Liver (tissue), 3 donors: ENCODE results near the gene DPT.

Experiments used
- ATF3 ChIP-seq: IDR thresholded peaks from 2 replicates; pipeline ENCODE4 v1.6.1; 2016; ENCODE audit warnings: antibody characterized with exemption
- FOXA1 ChIP-seq: IDR thresholded peaks from 2 replicates; pipeline ENCODE4 v1.6.1; 2016; ENCODE audit warnings: antibody characterized with exemption
- FOXA2 ChIP-seq: IDR thresholded peaks from 2 replicates; pipeline ENCODE4 v1.6.1; 2016; ENCODE audit warnings: antibody characterized with exemption
- GABPA ChIP-seq, 2 donors: IDR thresholded peaks in 1 of 2; conservative IDR thresholded peaks in 1 of 2; 2 replicates each; pipeline ENCODE4 v1.6.1; 2016; ENCODE audit warnings: antibody characterized with exemption in 2 of 2, mild to moderate bottlenecking in 1 of 2, moderate library complexity in 1 of 2
- NR2F2 ChIP-seq: IDR thresholded peaks from 2 replicates; pipeline ENCODE4 v1.6.1; 2016; ENCODE audit warnings: antibody characterized with exemption
- TAF1 ChIP-seq: conservative IDR thresholded peaks from 2 replicates; pipeline ENCODE4 v1.6.1; 2016; ENCODE audit warnings: antibody characterized with exemption, mild to moderate bottlenecking
- YY1 ChIP-seq: IDR thresholded peaks from 2 replicates; pipeline ENCODE4 v1.6.1; 2016; ENCODE audit warnings: antibody characterized with exemption, mild to moderate bottlenecking
- ZBTB33 ChIP-seq: IDR thresholded peaks from 2 replicates; pipeline ENCODE4 v1.6.1; 2016; ENCODE audit warnings: antibody characterized with exemption
- TF ChIP-seq, protein P1 (sequence below): IDR thresholded peaks from 2 replicates; pipeline ENCODE4 v1.6.1; 2016; ENCODE audit warnings: antibody characterized with exemption, mild to moderate bottlenecking
- TF ChIP-seq, protein P2 (sequence below): fragments of 150-350 bp; IDR thresholded peaks from 2 replicates; pipeline ENCODE4 v1.5.1; 2017; ENCODE audit warnings: improper control_type of control experiment, low read depth, low read length; ENCODE audit not compliant: missing input control
- TF ChIP-seq, protein P3 (sequence below): IDR thresholded peaks from 2 replicates; pipeline ENCODE4 v1.6.1; 2016; ENCODE audit warnings: antibody characterized with exemption
- donor health status: healthy.
- donor health status: healthy.

- TF ChIP-seq, protein P1, sequence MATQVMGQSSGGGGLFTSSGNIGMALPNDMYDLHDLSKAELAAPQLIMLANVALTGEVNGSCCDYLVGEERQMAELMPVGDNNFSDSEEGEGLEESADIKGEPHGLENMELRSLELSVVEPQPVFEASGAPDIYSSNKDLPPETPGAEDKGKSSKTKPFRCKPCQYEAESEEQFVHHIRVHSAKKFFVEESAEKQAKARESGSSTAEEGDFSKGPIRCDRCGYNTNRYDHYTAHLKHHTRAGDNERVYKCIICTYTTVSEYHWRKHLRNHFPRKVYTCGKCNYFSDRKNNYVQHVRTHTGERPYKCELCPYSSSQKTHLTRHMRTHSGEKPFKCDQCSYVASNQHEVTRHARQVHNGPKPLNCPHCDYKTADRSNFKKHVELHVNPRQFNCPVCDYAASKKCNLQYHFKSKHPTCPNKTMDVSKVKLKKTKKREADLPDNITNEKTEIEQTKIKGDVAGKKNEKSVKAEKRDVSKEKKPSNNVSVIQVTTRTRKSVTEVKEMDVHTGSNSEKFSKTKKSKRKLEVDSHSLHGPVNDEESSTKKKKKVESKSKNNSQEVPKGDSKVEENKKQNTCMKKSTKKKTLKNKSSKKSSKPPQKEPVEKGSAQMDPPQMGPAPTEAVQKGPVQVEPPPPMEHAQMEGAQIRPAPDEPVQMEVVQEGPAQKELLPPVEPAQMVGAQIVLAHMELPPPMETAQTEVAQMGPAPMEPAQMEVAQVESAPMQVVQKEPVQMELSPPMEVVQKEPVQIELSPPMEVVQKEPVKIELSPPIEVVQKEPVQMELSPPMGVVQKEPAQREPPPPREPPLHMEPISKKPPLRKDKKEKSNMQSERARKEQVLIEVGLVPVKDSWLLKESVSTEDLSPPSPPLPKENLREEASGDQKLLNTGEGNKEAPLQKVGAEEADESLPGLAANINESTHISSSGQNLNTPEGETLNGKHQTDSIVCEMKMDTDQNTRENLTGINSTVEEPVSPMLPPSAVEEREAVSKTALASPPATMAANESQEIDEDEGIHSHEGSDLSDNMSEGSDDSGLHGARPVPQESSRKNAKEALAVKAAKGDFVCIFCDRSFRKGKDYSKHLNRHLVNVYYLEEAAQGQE, result no peak
- TF ChIP-seq NR2F2, result no peak
- no peak for TF ChIP-seq GABPA (IDR thresholded peaks at IDR 0.05 in 1 of 2, conservative IDR thresholded peaks at IDR 0.05 in 1 of 2)
- no peak for TF ChIP-seq TAF1
- no peak for TF ChIP-seq ATF3
- TF ChIP-seq, protein P2, sequence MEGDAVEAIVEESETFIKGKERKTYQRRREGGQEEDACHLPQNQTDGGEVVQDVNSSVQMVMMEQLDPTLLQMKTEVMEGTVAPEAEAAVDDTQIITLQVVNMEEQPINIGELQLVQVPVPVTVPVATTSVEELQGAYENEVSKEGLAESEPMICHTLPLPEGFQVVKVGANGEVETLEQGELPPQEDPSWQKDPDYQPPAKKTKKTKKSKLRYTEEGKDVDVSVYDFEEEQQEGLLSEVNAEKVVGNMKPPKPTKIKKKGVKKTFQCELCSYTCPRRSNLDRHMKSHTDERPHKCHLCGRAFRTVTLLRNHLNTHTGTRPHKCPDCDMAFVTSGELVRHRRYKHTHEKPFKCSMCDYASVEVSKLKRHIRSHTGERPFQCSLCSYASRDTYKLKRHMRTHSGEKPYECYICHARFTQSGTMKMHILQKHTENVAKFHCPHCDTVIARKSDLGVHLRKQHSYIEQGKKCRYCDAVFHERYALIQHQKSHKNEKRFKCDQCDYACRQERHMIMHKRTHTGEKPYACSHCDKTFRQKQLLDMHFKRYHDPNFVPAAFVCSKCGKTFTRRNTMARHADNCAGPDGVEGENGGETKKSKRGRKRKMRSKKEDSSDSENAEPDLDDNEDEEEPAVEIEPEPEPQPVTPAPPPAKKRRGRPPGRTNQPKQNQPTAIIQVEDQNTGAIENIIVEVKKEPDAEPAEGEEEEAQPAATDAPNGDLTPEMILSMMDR, result no peak
- TF ChIP-seq FOXA2, result no peak
- TF ChIP-seq, protein P3, sequence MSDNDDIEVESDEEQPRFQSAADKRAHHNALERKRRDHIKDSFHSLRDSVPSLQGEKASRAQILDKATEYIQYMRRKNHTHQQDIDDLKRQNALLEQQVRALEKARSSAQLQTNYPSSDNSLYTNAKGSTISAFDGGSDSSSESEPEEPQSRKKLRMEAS, result no peak
- no peak for TF ChIP-seq YY1
- no peak for TF ChIP-seq ZBTB33
- no peak for TF ChIP-seq FOXA1
Measured at GRCh38 chr1:168700575-168701268, 28.3 kb downstream of the DPT start.
